GM18511 (cell line): ENCODE measurements around the gene ATF4.
A peak's percentile ranks its signal among the peaks of the same experiment; 100 is the strongest.

Source experiments
- ATAC-seq: cut with Tn5 transposase; IDR thresholded peaks from one replicate; pipeline ENCODE4 v1.9.1; 2021; ENCODE audit warnings: mild to moderate bottlenecking, moderate library complexity; ENCODE audit not compliant: unreplicated experiment

Gene ATF4

GRCh38 chr22:39520226-39521105 lies at the start of gene ATF4:
Gene ATF4, plus strand, starts transcription at chr22:39520562. Its CDS starts 884 bp downstream, at chr22:39521446.
- ATAC-seq = peak; percentile 33

GRCh38 chr22:39471381-39472141 lies 48.8 kb upstream of the ATF4 start:
- ATAC-seq = peak; percentile 82

- no peak for ATAC-seq
Measured at GRCh38 chr22:39472570-39473556, 47.5 kb upstream of the ATF4 start.

GRCh38 chr22:39473851-39474250 lies 46.5 kb upstream of the ATF4 start:
- ATAC-seq = no peak

GRCh38 chr22:39474351-39475111 lies 45.8 kb upstream of the ATF4 start:
- ATAC-seq = no peak

GRCh38 chr22:39475337-39475736 lies 45.0 kb upstream of the ATF4 start:
- no peak for ATAC-seq

GRCh38 chr22:39475902-39476301 lies 44.5 kb upstream of the ATF4 start:
- ATAC-seq = no peak

GRCh38 chr22:39476664-39477063 lies 43.7 kb upstream of the ATF4 start:
- no peak for ATAC-seq

- ATAC-seq = no peak
Measured at GRCh38 chr22:39477542-39477941, 42.8 kb upstream of the ATF4 start.

GRCh38 chr22:39478441-39478850 lies 41.9 kb upstream of the ATF4 start:
- no peak for ATAC-seq

GRCh38 chr22:39479254-39479653 lies 41.1 kb upstream of the ATF4 start:
- no peak for ATAC-seq

- ATAC-seq = no peak
Measured at GRCh38 chr22:39480557-39480956, 39.8 kb upstream of the ATF4 start.

GRCh38 chr22:39481054-39481453 lies 39.3 kb upstream of the ATF4 start:
- no peak for ATAC-seq

GRCh38 chr22:39481595-39481994 lies 38.8 kb upstream of the ATF4 start:
- no peak for ATAC-seq

- no peak for ATAC-seq
Measured at GRCh38 chr22:39482768-39483167, 37.6 kb upstream of the ATF4 start.

- no peak for ATAC-seq
Measured at GRCh38 chr22:39486951-39487825, 33.2 kb upstream of the ATF4 start.

GRCh38 chr22:39487826-39488520 lies 32.4 kb upstream of the ATF4 start:
- no peak for ATAC-seq

- ATAC-seq = no peak
Measured at GRCh38 chr22:39488563-39489083, 31.7 kb upstream of the ATF4 start.
